GM10248 (cell line): ENCODE data around the gene CMIP.

Experiments
- CTCF ChIA-PET: fragments of 300-600 bp; sonication (Branson Sonifier 250); formaldehyde crosslinking; extraction: SDS; loops from one replicate; lab custom pipeline; 2021; ENCODE audit warnings: antibody characterized with exemption; lab: Yijun Ruan, JAX
- POLR2A ChIA-PET: fragments of 350-650 bp; sonication (Branson Sonifier 250); formaldehyde crosslinking; extraction: SDS; loops from one replicate; lab custom pipeline; 2020; ENCODE audit warnings: antibody characterized with exemption; lab: Yijun Ruan, JAX
- DNase-seq: peaks from one replicate; pipeline ENCODE4 v3.0.0; 2012; ENCODE audit errors: extremely low spot score
- CTCF ChIP-seq: IDR thresholded peaks from 2 replicates; pipeline ENCODE4 v1.5.1; 2012; ENCODE audit warnings: mild to moderate bottlenecking, low read depth; ENCODE audit errors: extremely low read depth, missing control alignments, control extremely low read depth

CMIP gene

GRCh38 chr16:81610144-81610842, 165.7 kb downstream of the CMIP start:
- TF ChIP-seq CTCF = no peak
- CTCF ChIA-PET = interaction anchor here (1.4 kb wide), 1 partner anchor 12 kb away, joined by 5 read pairs; no protein-coding TSS in a partner anchor
- POLR2A ChIA-PET = no interaction called here
- no peak for DNase-seq

GRCh38 chr16:81610936-81611335, 166.3 kb downstream of the CMIP start:
- no peak for DNase-seq
- ChIA-PET POLR2A (no interaction called here), CTCF (interaction anchor here (1.4 kb wide), 1 partner anchor 11 kb away, joined by 5 read pairs; no protein-coding TSS in a partner anchor)
- TF ChIP-seq CTCF = no peak

- CTCF ChIA-PET = interaction anchor here (1.3 to 2.7 kb wide), 2 partner anchors 11 to 50 kb away, joined by 3 to 10 read pairs; no protein-coding TSS in a partner anchor
- POLR2A ChIA-PET = no interaction called here
- TF ChIP-seq CTCF = no peak
- no peak for DNase-seq
Observed at GRCh38 chr16:81611721-81612120, 167.1 kb downstream of the CMIP start.

GRCh38 chr16:81612351-81613163, 167.9 kb downstream of the CMIP start:
- TF ChIP-seq CTCF = no peak
- ChIA-PET POLR2A (no interaction called here), CTCF (interaction anchor here (1.3 to 2.7 kb wide), 2 partner anchors 10 to 51 kb away, joined by 3 to 10 read pairs; no protein-coding TSS in a partner anchor)
- no peak for DNase-seq

GRCh38 chr16:81614171-81614570, 169.6 kb downstream of the CMIP start:
- no peak for DNase-seq
- ChIA-PET POLR2A (no interaction called here), CTCF (interaction anchor here (2.7 kb wide), 1 partner anchor 8 kb away, joined by 10 read pairs; no protein-coding TSS in a partner anchor)
- no peak for TF ChIP-seq CTCF

GRCh38 chr16:81614654-81615359, 170.2 kb downstream of the CMIP start:
- ChIA-PET CTCF (interaction anchor here (1.1 to 1.5 kb wide), 2 partner anchors 110 to 115 kb away, joined by 3 read pairs; no protein-coding TSS in a partner anchor), POLR2A (no interaction called here)
- no peak for TF ChIP-seq CTCF
- DNase-seq = no peak
